ENCODE results near the gene PLD6.

DNA sequence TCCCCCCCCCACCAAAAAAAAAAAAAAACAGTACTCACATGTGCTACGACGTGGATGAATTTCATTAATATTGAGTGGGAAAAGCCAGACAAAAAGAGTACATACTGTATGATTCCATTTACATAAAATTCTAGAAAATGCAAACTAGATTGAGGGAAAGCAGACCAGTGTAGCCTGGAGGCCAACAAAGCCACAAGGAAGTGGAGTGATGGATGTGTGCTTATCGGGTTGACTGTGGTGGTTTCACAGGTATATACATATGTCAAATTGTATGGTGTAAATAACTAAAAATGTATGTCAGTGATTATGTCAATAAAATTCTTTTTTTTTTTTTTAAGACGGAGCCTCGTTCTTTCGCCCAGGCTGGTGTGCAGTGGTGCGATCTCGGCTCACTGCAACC lies 1.9 kb upstream of the PLD6 start:
- TF ChIP-seq EZH2 (IDR thresholded peaks at IDR 0.05; ENCODE audit: insufficient read depth, poor library complexity, severe bottlenecking) (no peak), EZH2phosphoT487 (IDR thresholded peaks at IDR 0.05; ENCODE audit: insufficient read depth, low read depth) (no peak)
